Activated T-cell treated with anti-CD3 and anti-CD28 coated beads for 1 hour (primary cell): ENCODE results near the gene C1GALT1.
"Not testable (repeated sequence)": the region's sequence is repeated elsewhere in the genome, so short reads cannot be mapped to it uniquely, and the experiment has no call there.

Experiments
- DNase-seq: peaks from one replicate; pipeline ENCODE4 v3.0.0-alpha.2; 2020; ENCODE audit warnings: low read depth

C1GALT1 gene

DNA sequence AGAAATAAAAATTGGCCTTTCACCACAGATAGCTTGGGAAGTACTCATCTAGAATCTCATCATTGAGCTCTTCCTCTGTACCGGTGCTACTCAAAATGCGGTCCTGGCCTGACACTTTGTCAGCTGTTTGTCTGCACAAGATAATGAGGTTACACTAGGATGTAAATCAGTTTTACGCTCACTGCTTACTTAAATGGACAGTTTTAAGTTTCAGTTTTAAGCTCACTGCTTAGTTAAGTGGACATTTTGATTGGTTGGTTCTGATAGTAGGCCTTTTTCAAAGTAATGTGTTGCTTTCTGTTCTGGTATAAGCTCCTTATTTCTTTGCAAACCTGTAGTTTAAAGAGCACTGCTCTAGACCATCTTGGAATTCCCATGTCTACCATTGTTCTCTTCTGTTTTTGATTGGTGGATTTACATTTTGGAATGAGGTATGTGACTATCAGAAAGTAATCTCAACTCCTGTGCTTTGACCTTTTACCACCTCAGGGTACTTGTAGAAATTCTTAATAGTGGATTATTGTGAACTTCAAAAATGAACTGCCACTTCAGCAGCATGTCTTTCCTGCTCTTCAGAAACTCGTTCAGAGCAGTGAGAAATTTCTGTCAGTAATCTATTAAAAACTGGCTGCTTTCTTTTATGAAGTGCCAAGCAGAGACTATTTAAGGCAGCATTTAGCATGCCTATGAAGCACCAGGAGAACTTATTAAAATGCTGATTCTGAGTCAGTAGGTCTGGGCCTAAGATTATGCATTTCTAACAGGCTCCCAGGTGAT is 55.0 kb downstream of the C1GALT1 start:
- no peak for DNase-seq

DNA sequence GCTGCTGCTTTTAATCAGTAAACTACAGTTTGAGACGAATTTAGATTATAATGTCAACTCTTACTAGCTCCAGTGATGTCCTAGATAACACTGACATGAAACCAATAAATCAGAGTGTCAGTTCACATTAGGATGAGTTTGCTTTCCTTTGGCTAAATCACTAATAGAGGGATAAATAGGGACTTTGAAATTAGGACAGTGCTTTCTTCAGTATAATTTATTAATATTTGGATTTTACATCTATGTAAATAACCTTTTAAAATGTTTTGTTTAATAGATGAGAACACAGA is 55.6 kb downstream of the C1GALT1 start:
- DNase-seq = no peak

DNA sequence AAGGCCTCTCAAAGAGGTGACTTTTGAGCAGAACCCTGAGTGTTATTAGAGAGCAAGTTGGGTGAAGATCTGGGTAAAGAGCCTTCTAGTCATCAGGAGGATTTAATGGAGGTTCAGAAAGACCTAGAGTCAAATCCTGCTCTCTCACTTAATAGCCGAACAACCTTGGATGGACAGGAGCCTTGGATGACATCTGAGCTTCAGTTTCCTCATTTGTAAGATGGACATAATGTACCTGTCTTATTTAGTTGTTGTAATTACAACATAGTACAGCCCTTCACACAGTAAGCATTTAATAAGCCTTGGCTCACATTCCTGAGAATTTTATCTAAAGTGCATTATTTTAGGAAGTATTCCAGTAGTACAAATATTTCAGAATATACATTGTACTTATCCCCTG is 57.0 kb downstream of the C1GALT1 start:
- DNase-seq = no peak

DNA sequence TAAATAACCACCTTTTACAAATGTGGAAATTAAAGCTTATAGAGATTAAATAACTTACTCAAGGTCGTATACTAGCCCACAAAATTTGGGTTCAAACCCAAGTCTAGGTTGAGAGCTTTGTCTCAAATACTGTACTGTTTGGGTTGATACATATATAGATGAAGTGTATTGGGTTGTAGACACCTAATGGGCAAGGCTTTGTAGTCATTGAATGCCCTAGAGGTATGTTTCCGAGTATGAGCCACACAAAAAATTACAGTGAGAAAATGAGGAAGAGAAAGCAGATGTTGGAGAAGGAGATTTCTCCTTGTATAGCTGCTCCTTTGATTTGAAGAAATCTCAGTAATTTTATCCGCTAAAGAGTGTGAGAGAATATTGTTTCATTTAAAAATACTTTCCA is 60.6 kb downstream of the C1GALT1 start:
- no peak for DNase-seq

DNA sequence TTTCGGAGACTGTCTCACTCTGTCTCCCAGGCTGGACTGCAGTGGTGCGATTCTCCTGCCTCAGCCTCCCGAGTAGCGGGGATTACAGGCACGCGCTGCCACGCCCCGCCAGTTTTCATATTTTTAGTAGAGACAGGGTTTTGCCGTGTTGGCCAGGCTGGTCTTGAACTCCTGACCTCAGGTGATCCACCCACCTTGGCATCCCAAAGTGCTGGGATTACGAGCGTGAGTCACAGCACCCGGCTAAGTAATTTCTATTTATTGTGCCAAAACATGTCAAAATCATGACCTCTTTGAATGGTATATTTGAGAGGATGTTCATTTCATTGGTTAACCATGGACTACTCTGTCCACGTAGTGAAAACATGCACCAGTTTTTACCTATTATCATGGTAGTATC is 62.9 kb downstream of the C1GALT1 start:
- DNase-seq = not testable (repeated sequence)

- no peak for DNase-seq
Measured at GRCh38 chr7:7246223-7246622, 63.9 kb downstream of the C1GALT1 start.

DNA sequence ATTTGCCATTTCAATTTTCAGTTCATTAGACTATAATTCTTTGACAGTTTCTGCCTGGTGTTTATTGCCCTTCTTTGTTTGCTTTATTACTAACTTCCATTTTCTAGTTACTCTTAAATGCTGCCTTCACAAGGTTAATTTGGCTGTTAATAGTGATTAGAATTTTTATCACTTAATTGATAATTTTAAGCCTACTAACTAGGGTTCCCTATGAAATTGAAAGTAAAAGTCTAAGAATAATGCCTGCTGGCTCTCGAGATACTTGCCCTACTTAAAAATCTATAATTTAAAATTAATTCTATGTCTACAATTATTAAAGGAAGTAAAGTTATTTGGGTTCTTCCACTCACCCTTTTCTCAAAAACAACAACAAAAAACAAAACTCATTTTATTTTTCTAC is 65.3 kb downstream of the C1GALT1 start:
- DNase-seq = no peak

DNA sequence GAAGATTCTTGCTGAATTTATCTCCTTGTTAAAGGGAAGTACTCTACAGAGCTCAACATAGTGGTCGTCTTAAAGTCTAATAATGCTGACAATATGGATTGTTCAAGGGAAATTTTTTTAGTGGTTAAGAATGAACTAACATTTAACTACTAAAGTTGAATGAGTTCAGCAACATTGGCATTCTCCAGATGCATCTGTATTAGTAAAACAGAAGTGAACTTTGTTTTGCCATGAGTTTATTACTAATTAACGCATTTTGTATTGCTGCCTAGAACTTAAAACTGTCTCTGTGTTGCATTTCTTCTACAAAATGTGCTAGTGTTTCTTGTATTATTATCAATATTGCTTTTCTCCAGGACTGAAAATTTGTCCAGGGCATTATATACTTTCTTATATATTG is 67.5 kb downstream of the C1GALT1 start:
- no peak for DNase-seq

DNA sequence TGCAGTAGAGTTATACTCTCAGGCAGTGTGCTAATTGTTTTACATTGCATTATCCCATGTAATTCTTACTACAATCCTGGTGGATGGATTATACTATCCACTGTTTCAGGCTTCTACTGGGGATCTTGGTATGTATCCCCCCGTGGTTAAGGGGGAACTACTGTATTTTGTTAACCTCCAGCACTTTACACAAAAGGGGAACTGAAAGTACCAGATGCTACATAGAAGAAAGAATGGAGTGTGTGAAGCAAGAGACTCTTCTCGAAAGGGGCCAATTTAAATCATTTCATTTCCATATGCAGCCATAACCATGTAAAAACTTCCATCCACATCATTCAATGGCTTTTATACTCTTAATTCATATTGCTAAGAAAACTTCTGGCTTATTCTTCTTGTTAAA is 69.4 kb downstream of the C1GALT1 start:
- no peak for DNase-seq

GRCh38 chr7:7254319-7254718 is 72.0 kb downstream of the C1GALT1 start:
- no peak for DNase-seq

DNA sequence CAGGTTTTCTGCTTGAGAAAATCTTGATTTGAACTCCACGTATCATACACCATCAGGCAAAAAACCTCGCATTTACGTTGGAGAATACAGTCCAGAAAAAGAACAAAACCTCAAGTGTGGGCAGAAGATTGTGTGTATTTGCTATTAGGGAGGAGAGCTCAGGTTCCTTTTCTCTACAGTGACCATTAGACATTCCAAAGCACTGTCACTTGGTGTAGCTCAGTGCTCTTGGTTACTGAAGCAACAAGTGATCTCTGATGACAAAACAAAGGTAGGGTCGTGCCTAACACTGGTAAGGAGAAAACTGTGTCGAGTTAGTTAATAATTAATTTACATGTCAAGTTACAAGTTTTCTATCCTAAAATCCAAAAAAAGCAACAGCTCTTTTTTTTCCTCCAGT is 72.6 kb downstream of the C1GALT1 start:
- DNase-seq = no peak

DNA sequence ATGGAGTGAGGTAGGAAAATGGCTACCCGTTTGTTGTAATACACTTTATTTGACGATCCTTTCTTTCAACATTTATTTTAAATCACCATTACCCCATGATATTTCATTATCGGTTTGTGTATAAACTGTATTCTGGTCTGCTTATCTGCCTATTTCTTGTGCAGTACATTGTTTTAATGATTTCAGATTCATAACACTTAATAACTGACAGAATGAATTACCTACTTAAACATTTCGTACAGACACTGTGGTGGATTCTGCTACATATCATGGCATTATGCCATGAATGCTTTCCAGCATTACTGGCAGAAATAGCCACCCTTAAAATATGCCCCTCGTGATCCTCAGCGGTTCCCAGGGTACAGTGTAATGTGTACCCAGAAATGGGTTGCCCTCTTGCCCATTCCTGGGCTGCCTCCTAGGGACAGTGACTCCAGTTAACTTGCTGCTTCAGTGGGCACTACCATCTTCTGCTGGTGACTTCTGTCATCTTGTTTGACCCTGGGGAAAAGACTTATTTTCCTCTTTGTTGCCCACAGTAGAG is 74.5 kb downstream of the C1GALT1 start:
- DNase-seq = no peak

DNA sequence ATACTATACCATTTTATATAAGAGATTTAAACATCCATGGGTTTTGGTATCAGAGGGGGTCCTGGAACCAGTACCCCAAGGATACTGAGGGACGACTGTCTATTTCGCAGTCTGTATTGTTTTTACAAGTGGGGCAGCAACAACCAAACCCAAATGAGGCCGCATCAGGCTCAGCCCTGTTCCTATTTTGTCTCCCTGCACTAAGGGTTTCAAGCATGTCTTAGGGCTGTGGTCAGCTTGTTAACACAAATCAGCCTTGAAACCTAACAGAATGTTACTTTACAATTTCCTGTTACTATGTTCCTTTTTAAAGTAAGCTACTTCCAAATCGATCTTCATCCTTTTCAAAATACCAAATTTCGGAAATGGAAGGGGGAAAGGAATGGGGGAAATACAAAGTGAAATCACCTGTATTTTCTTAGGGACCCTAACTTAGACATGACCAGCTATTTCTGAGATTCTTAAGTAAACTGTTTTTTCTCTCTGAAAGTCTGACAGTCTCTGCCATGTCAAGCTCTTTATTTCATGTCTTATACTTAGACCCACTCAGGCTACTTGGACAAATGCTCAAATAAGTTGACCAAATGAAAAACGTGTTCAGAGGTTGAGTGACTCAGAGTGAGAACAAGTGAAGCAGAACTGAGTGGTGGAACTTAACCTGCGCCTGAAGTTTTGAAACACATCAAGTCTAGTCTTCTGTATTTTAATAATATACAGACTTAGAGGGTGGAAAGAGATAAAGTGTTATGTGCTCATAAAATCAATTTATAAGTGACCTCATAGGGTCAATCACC is 75.8 kb downstream of the C1GALT1 start:
- DNase-seq = no peak

GRCh38 chr7:7261863-7262262 is 79.5 kb downstream of the C1GALT1 start:
- no peak for DNase-seq

DNA sequence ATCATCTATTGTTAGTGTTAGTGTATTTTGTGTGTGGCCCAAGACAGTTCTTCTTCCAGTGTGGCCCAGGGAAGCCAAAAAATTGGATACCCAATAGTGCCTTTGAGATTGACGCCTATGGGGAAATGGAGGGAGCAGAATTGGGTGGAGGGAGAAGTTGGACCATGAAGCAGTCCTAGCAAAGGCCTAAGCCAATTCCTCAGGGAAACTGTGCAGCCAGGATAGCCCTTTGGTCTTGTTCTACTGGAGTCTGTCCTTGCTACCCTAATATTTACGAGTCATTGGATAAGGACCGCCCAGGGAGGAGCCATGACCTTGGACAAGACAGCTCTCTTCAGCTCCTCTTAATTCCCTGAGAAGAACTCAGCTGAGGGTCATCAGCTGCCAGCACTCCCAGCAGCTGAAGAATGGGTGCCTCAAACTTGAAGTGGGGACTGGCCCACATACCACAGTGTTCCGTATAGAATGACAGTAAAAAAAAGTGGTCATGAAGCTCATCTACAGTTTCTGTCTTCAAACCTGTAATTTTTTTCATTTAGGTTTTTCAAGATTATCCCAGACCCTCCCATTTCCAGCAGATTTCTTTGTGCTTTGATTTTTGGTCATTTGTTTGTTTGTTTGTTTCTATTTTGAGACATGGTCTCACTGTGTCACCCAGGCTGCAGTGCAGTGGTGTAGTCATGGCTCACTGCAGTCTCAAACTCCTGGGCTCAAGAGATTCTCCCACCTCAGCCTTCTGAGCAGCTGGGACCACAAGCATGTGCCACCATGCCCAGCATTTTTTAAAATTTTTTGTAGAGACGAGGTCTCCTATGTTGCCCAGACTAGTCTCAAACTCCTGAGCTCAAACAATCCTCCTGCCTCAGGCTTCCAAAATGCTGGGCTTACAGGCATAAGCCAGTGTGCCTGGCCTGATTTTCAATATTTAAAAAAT is 81.2 kb downstream of the C1GALT1 start:
- DNase-seq = no peak

DNA sequence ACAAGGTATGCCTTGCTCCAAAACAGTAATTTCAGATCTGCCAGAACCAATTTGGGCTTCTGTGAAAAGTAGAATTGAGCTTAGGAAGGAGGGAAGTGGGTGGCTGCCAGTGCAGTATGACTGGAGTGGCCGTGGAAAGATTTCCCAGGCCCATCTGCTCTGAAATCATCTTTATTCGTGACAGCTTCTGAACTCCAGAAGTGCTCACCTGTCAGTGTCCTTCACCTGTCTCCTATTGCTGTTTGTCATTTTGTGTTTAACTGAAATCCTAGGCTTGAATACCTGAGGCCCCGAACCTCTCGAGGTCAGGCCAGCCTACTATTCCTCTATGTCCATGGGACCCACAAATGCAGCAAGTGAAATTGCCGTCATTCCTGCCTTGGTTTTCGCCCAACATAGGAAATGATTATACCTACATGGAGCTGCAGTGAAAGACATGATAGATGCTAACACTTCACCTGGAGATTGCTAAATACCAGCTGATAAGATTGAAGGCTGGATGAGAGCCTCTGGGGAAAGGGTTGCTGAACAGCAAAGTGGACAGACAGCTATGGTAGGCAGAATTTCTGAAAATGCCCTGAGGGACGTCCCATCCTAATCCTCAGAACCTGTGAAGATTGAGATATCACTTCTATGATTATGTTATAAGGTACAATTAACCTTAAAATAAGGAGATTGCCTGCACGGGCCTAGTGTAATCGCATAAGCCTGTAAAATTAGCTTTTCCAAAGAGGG is 82.1 kb downstream of the C1GALT1 start:
- DNase-seq = no peak

DNA sequence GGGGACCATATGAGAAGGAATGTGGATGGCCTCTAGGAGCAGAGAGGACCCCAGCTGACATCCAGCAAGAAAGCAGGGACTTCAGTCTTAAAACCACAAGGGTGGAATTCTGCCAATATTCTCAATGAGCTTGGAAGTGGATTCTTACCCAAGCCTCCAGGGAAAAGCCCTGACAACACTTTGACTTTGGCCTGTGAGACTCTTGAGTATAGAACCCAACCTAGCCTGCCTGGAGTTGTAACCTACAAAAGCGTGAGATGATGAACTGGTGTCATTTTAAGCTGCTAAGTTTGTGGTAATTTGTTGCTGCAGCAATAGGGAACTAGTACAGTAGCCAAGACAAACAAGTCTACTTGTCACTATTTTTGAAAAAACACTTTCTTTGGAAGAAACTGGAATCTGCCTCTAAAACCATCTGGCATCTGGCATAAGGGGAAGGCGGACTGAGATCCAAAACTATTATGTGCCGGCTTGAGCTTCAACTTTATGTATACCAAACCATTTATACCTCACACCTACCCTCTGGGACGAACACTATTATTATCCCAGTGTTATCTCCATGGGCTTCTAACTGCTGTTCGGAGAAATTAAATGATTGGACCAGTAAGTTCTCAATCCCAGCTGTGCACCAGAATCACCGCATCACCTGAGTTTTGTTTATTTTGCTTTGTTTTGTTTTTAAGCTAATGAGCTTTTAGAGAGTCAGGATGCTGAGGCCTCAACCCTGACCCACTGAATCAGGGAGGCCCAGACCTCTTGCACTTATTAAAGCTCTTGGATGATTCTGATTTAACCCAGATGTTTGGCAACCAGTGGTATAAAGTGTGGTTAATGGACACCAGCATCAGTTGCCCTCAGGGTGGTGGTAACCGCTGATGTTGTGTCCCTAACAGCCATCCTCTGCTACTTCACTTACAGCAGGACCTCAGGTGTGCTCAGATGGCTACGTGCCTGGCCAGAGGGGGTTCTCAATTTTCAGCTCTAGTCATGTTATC is 83.0 kb downstream of the C1GALT1 start:
- no peak for DNase-seq

- no peak for DNase-seq
Measured at GRCh38 chr7:7266257-7266881, 84.0 kb downstream of the C1GALT1 start.

- no peak for DNase-seq
Measured at GRCh38 chr7:7271094-7271874, 88.9 kb downstream of the C1GALT1 start.
